Endothelial cell (in vitro differentiated cells): ENCODE data around the gene NOL7. TPM values are rescaled to one million over a fixed set of nuclear protein-coding genes. Genes with fewer than 3 reads are reported as not detected.

Experiments
- DNase-seq: peaks from one replicate; pipeline ENCODE4 v3.0.0; 2021; ENCODE audit warnings: low spot score
- H3K27ac Mint-ChIP-seq: one replicate; pipeline ENCODE4 v1.8.0; 2021; ENCODE audit warnings: mixed read lengths, inconsistent platforms; ENCODE audit not compliant: unreplicated experiment
- H3K27me3 Mint-ChIP-seq: one replicate; pipeline ENCODE4 v1.8.0; 2021; ENCODE audit warnings: mild to moderate bottlenecking, moderate library complexity, mixed read lengths, inconsistent platforms; ENCODE audit not compliant: unreplicated experiment
- H3K36me3 Mint-ChIP-seq: one replicate; pipeline ENCODE4 v1.8.0; 2021; ENCODE audit warnings: mild to moderate bottlenecking, low read depth, mixed read lengths, inconsistent platforms; ENCODE audit not compliant: unreplicated experiment
- H3K4me1 Mint-ChIP-seq: one replicate; pipeline ENCODE4 v1.8.0; 2021; ENCODE audit warnings: mild to moderate bottlenecking, mixed read lengths, inconsistent platforms; ENCODE audit not compliant: unreplicated experiment
- H3K4me3 Mint-ChIP-seq: one replicate; pipeline ENCODE4 v1.8.0; 2021; ENCODE audit warnings: mild to moderate bottlenecking, mixed read lengths, inconsistent platforms; ENCODE audit not compliant: unreplicated experiment
- H3K9me3 Mint-ChIP-seq: one replicate; pipeline ENCODE4 v1.8.0; 2021; ENCODE audit warnings: mixed read lengths, inconsistent platforms; ENCODE audit not compliant: unreplicated experiment
- CTCF ChIP-seq: fragments of 200-600 bp; sonication (generic); IDR thresholded peaks from one replicate; pipeline ENCODE4 v1.5.0; 2021; ENCODE audit warnings: antibody characterized with exemption; ENCODE audit not compliant: unreplicated experiment
- total RNA-seq: library from RNA; stranded (reverse); fragmentation: NEBNext Ultra II Directional; extraction: Animal tissue kit (Norgen Biotek cat#: 25700); gene quantifications from one replicate; pipeline ENCODE4 v1.2.1, GENCODE V29; 2021; ENCODE audit not compliant: unreplicated experiment

The NOL7 gene
- total RNA-seq, 1 donor from 2014 or later, result 43.5 TPM

- Mint-ChIP-seq H3K4me1 (peaks cover 42% of the 10 kb centered on the region), H3K27ac (no peak overlapping the region)
These were observed 52.5 kb downstream of the NOL7 start for GRCh38 chr6:13667655-13668054.

GRCh38 chr6:13668291-13668928 is 53.3 kb downstream of the NOL7 start:
- no peak for TF ChIP-seq CTCF
- no peak for DNase-seq
- Mint-ChIP-seq H3K27ac (peak overlapping the region; percentile 57), H3K4me1 (peaks cover 44% of the 10 kb centered on the region), H3K36me3 (no peaks in the 10 kb centered on the region), H3K27me3 (peaks cover 3% of the 10 kb centered on the region), H3K9me3 (no peaks in the 10 kb centered on the region), H3K4me3 (no peak overlapping the region)

More at GRCh38 chr6:13667655-13668054, 52.5 kb downstream of the NOL7 start:
- Mint-ChIP-seq H3K4me3 (no peak overlapping the region), H3K36me3 (no peaks in the 10 kb centered on the region), H3K27me3 (peaks cover 3% of the 10 kb centered on the region), H3K9me3 (no peaks in the 10 kb centered on the region)
- TF ChIP-seq CTCF, result no peak
- DNase-seq, result no peak

GRCh38 chr6:13669476-13669875 is 54.3 kb downstream of the NOL7 start:
- no peaks in the 10 kb centered on the region for H3K9me3 Mint-ChIP-seq
- TF ChIP-seq CTCF, result no peak

More at GRCh38 chr6:13669476-13669875, 54.3 kb downstream of the NOL7 start:
- Mint-ChIP-seq H3K4me3 (no peak overlapping the region), H3K27ac (no peak overlapping the region), H3K27me3 (peaks cover 2% of the 10 kb centered on the region), H3K4me1 (peaks cover 39% of the 10 kb centered on the region), H3K36me3 (no peaks in the 10 kb centered on the region)
- no peak for DNase-seq

Other genes with a start within 250 kb of the NOL7 start
- 47.6 TPM for gene GFOD1, start 127.7 kb upstream of the NOL7 start, total RNA-seq
- gene SIRT5, start 40.7 kb upstream of the NOL7 start, total RNA-seq, result 16.0 TPM
- gene RANBP9, start 96.5 kb downstream of the NOL7 start, total RNA-seq, result 64.7 TPM
- 39.7 TPM for gene MCUR1, start 199.2 kb downstream of the NOL7 start, total RNA-seq